SK-MEL-5 (cell line): ENCODE results near the gene POU5F1. TPM values are rescaled to one million over a fixed set of nuclear protein-coding genes. Genes with fewer than 3 reads are reported as not detected.

Experiments
- DNase-seq: peaks from one replicate; pipeline ENCODE4 v3.0.0-alpha.2; 2016; ENCODE audit warnings: low read depth, low spot score
- in situ Hi-C: cut with HindIII; loops from 2 replicates; pipeline ENCODE4 v1.10.0; 2016; ENCODE audit warnings: low sequenced_read_pairs, high pct_unique_total_duplicates, low pct_unique_long_range_greater_than_20kb
- total RNA-seq: library from RNA; depleted of rRNA; stranded (reverse); fragments of >200 nt; shearing (Covaris generic); gene quantifications from 2 replicates; pipeline ENCODE4 v1.2.3, GENCODE V29; 2014

POU5F1 gene
- total RNA-seq, 1 experiment from 2014 or later, result not detected

GRCh38 chr6:31128093-31128676 lies 42.3 kb downstream of the POU5F1 start:
- peak; percentile 63 for DNase-seq
- in situ Hi-C loops, result no loop called here

- in situ Hi-C loops, result no loop called here
- no peak for DNase-seq
Measured at GRCh38 chr6:31126396-31127175, 43.9 kb downstream of the POU5F1 start.

- DNase-seq, result no peak
- in situ Hi-C loops, result no loop called here
Measured at GRCh38 chr6:31125586-31126363, 44.7 kb downstream of the POU5F1 start.

GRCh38 chr6:31125162-31125561 lies 45.3 kb downstream of the POU5F1 start:
- in situ Hi-C loops, result no loop called here
- no peak for DNase-seq

- in situ Hi-C loops, result no loop called here
- DNase-seq, result peak; percentile 23
Measured at GRCh38 chr6:31122791-31123706, 47.4 kb downstream of the POU5F1 start.

- in situ Hi-C loops, result no loop called here
Measured at GRCh38 chr6:31121131-31121790, 49.2 kb downstream of the POU5F1 start.

GRCh38 chr6:31120151-31120915 lies 50.1 kb downstream of the POU5F1 start, which contains the start of gene CDSN:
CDSN (minus strand) TSS chr6:31120446; CDS start chr6:31120419, 27 bp downstream.
- DNase-seq, result no peak

More at GRCh38 chr6:31121131-31121790, 49.2 kb downstream of the POU5F1 start:
- peak; percentile 27 for DNase-seq

GRCh38 chr6:31118178-31118577 lies 52.3 kb downstream of the POU5F1 start:
- in situ Hi-C loops, result no loop called here
- DNase-seq, result no peak

More at GRCh38 chr6:31120151-31120915, 50.1 kb downstream of the POU5F1 start, which contains the start of gene CDSN:
- in situ Hi-C loops, result no loop called here

GRCh38 chr6:31116661-31117385 lies 53.7 kb downstream of the POU5F1 start:
- DNase-seq, result no peak
- in situ Hi-C loops, result no loop called here

GRCh38 chr6:31115941-31116560 lies 54.4 kb downstream of the POU5F1 start:
- in situ Hi-C loops, result no loop called here
- DNase-seq, result no peak

- in situ Hi-C loops, result no loop called here
- DNase-seq, result peak; percentile 75
Measured at GRCh38 chr6:31114970-31115849, 55.3 kb downstream of the POU5F1 start.

- in situ Hi-C loops, result no loop called here
- peak; percentile 19 for DNase-seq
Measured at GRCh38 chr6:31114541-31114878, 56.0 kb downstream of the POU5F1 start, which contains the start of gene PSORS1C1. PSORS1C1 (plus strand) TSS chr6:31114800; CDS start chr6:31129633, 14,833 bp downstream.
